ENCODE measurements around the gene CCDC30.
"Not testable (repeated sequence)": the region's sequence is repeated elsewhere in the genome, so short reads cannot be mapped to it uniquely, and the experiment has no call there.

DNA sequence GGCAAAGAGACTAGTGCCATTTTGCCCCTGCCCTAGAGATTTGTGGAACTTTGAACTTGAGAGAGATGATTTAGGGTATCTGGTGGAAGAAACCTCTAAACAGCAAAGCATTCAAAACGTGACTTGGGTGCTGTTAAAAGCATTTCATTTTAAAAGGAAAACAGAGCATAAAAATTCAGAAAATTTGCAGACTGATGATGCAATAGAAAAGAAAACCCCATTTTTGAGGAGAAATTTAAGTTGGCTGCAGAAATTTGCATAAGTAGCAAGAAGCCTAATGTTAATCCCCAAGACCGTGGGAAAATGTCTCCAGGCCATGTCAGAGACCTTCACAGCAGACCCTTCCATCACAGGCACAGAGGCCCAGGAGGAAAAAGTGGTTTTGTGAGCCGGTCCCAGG is 164.1 kb downstream of the CCDC30 start:
- not testable (repeated sequence) for TF ChIP-seq ZNF143, ZNF184 (CRISPR knock-in tag; IDR thresholded peaks at IDR 0.05)
- TF ChIP-seq, protein P1, sequence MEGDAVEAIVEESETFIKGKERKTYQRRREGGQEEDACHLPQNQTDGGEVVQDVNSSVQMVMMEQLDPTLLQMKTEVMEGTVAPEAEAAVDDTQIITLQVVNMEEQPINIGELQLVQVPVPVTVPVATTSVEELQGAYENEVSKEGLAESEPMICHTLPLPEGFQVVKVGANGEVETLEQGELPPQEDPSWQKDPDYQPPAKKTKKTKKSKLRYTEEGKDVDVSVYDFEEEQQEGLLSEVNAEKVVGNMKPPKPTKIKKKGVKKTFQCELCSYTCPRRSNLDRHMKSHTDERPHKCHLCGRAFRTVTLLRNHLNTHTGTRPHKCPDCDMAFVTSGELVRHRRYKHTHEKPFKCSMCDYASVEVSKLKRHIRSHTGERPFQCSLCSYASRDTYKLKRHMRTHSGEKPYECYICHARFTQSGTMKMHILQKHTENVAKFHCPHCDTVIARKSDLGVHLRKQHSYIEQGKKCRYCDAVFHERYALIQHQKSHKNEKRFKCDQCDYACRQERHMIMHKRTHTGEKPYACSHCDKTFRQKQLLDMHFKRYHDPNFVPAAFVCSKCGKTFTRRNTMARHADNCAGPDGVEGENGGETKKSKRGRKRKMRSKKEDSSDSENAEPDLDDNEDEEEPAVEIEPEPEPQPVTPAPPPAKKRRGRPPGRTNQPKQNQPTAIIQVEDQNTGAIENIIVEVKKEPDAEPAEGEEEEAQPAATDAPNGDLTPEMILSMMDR (IDR thresholded peaks at IDR 0.05 in 2 of 3, conservative IDR thresholded peaks at IDR 0.05 in 1 of 3; ENCODE audit: insufficient read depth in 2 of 3, low read depth in 1 of 3, low read length in 3 of 3), result not testable (repeated sequence)
- TF ChIP-seq, protein P2, sequence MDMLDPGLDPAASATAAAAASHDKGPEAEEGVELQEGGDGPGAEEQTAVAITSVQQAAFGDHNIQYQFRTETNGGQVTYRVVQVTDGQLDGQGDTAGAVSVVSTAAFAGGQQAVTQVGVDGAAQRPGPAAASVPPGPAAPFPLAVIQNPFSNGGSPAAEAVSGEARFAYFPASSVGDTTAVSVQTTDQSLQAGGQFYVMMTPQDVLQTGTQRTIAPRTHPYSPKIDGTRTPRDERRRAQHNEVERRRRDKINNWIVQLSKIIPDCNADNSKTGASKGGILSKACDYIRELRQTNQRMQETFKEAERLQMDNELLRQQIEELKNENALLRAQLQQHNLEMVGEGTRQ (CRISPR knock-in tag; IDR thresholded peaks at IDR 0.05), result not testable (repeated sequence)
